Lower leg skin (tissue), 3 donors: ENCODE results near the gene CCL27.

ENCODE experiments used
- POLR2A ChIP-seq, 2 donors: fragments of 450-650 bp; IDR thresholded peaks; one replicate each; pipeline ENCODE4 v1.6.1; 2016 to 2017; ENCODE audit warnings: antibody characterized with exemption in 2 of 2, mild to moderate bottlenecking in 1 of 2, moderate library complexity in 1 of 2
- TF ChIP-seq, protein P1 (sequence below), 3 donors: fragments of 450-650 bp; IDR thresholded peaks; one replicate each; pipeline ENCODE4 v1.5.1; 2016; ENCODE audit warnings: antibody characterized with exemption in 3 of 3, mild to moderate bottlenecking in 3 of 3, moderate library complexity in 2 of 3

DNA sequence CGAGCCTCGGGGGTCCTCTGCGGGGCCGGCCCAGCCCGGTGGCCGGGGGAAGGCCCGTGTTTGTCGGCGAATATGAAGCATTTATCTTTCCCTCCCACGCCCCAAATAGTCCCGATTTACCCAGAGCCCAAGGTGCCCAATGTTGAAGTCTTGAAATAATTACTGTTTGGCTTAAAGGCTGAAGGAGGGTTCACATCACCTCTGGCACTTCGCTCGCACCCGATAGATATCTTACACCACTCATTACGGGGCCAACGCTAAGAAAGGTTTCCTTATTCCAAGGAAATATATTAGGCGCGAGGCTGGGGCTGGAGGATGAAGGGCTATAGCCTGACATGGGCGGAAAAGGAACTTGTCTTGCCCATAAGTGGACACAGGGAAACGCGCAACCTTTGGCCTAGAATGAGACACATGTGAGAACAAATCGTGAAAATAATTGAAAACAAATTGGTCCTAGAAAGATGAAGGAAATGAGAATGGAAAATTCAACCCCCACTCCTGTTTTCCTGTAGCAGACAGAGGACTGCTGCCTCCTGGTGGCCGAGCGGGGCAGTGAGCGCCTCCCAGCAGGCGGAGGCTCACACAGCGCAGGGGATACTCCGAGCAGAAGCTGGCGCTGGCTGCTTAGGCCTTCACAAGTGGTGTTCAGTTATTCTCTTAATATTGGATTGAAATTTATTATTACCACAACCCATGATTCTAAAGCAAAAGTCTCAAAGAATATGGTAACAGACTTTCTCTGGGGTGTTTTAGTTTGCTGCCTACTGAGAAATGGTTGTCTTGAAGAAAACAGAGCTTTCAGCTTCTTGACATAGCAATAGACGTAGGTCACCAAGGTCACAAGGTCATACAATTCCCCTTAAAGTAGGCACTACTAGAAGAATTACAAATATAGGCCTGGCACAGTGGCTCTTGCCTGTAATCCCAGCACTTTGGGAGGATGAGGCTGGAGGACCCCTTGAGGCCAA is 39.6 kb upstream of the CCL27 start:
- TF ChIP-seq POLR2A (IDR thresholded peaks at IDR 0.05) = no peak
- TF ChIP-seq, protein P1, sequence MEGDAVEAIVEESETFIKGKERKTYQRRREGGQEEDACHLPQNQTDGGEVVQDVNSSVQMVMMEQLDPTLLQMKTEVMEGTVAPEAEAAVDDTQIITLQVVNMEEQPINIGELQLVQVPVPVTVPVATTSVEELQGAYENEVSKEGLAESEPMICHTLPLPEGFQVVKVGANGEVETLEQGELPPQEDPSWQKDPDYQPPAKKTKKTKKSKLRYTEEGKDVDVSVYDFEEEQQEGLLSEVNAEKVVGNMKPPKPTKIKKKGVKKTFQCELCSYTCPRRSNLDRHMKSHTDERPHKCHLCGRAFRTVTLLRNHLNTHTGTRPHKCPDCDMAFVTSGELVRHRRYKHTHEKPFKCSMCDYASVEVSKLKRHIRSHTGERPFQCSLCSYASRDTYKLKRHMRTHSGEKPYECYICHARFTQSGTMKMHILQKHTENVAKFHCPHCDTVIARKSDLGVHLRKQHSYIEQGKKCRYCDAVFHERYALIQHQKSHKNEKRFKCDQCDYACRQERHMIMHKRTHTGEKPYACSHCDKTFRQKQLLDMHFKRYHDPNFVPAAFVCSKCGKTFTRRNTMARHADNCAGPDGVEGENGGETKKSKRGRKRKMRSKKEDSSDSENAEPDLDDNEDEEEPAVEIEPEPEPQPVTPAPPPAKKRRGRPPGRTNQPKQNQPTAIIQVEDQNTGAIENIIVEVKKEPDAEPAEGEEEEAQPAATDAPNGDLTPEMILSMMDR (IDR thresholded peaks at IDR 0.05) = peak in 2 of 3 donors; percentile 78 to 94
